Gastrocnemius medialis (tissue), 4 donors: ENCODE data around the gene RPL12. TPM values are rescaled to one million over a fixed set of nuclear protein-coding genes. Genes with fewer than 3 reads are reported as not detected.

Experiments
- ATAC-seq, 2 donors: fragments of 150-250 bp; one replicate each; pipeline ENCODE4 v1.9.1; 2016
- DNase-seq, 2 donors: peaks; one replicate each; pipeline ENCODE4 v3.0.0-alpha.2; 2019
- H3K27ac ChIP-seq, 4 donors: fragments of 200-600 bp; sonication (generic); 1 replicate in 1 of 4; 2 replicates in 3 of 4; pipeline ENCODE4 v1.5.1; 2016 to 2018; ENCODE audit warnings: mild to moderate bottlenecking in 2 of 4, moderate library complexity in 1 of 4
- H3K27me3 ChIP-seq, 3 donors: fragments of 200-600 bp; sonication (generic) in 2 of 3; 1 replicate in 1 of 3; 2 replicates in 2 of 3; pipeline versions ENCODE4 v1.5.1 to v1.6.0; 2016 to 2019; ENCODE audit warnings: mild to moderate bottlenecking in 1 of 3, moderate library complexity in 1 of 3
- H3K36me3 ChIP-seq, 2 donors: fragments of 200-600 bp; sonication (generic) in 1 of 2; one replicate each; pipeline ENCODE4 v1.5.1; 2017 to 2018
- H3K4me1 ChIP-seq, 2 donors: fragments of 200-600 bp; sonication (generic) in 1 of 2; one replicate each; pipeline ENCODE4 v1.5.1; 2016 to 2017; ENCODE audit warnings: mild to moderate bottlenecking in 2 of 2
- H3K4me3 ChIP-seq, 4 donors: fragments of 200-600 bp; sonication (generic) in 3 of 4; 1 replicate in 1 of 4; 2 replicates in 3 of 4; pipeline ENCODE4 v1.5.1; 2016 to 2019; ENCODE audit warnings: mild to moderate bottlenecking in 2 of 4
- H3K9me3 ChIP-seq, 3 donors: fragments of 200-600 bp; sonication (generic) in 2 of 3; 1 replicate in 1 of 3; 2 replicates in 2 of 3; pipeline ENCODE4 v1.5.1; 2016 to 2019
- POLR2A ChIP-seq, 2 donors: fragments of 450-650 bp; IDR thresholded peaks; one replicate each; pipeline ENCODE4 v1.6.1; 2017; ENCODE audit warnings: antibody characterized with exemption in 2 of 2, mild to moderate bottlenecking in 2 of 2, moderate library complexity in 2 of 2
- in situ Hi-C, 4 donors: fragments of 200-750 bp; cut with MboI; loops; one replicate each; pipeline versions ENCODE4 v1.15.0 to v1.8.0; 2017; ENCODE audit warnings: low sequenced_read_pairs in 4 of 4
- intact Hi-C: fragments of 100-400 bp; cut with DNase I; formaldehyde crosslinking; loops from one replicate; pipeline ENCODE4 v1.15.1; 2023; ENCODE audit warnings: low total_unique reads
- total RNA-seq, 4 donors: library from RNA; depleted of rRNA; stranded (reverse); fragments of >200 nt; gene quantifications; one replicate each; pipeline versions ENCODE4 v1.1.0 to v1.2.3, GENCODE V29; 2016
- TF ChIP-seq, protein P1 (sequence below), 5 experiments: fragments of 450-650 bp in 3 of 5; fragments of 200-600 bp in 2 of 5; sonication (generic) in 2 of 5; IDR thresholded peaks in 4 of 5; conservative IDR thresholded peaks in 1 of 5; 1 replicate in 4 of 5; 2 replicates in 1 of 5; pipeline ENCODE4 v1.5.1; 2016 to 2019; ENCODE audit warnings: antibody characterized with exemption in 5 of 5, mild to moderate bottlenecking in 3 of 5, moderate library complexity in 3 of 5

RPL12 gene
- total RNA-seq, 4 donors from 2014 or later: 1,654 to 2,251 (median 1,749) TPM

DNA sequence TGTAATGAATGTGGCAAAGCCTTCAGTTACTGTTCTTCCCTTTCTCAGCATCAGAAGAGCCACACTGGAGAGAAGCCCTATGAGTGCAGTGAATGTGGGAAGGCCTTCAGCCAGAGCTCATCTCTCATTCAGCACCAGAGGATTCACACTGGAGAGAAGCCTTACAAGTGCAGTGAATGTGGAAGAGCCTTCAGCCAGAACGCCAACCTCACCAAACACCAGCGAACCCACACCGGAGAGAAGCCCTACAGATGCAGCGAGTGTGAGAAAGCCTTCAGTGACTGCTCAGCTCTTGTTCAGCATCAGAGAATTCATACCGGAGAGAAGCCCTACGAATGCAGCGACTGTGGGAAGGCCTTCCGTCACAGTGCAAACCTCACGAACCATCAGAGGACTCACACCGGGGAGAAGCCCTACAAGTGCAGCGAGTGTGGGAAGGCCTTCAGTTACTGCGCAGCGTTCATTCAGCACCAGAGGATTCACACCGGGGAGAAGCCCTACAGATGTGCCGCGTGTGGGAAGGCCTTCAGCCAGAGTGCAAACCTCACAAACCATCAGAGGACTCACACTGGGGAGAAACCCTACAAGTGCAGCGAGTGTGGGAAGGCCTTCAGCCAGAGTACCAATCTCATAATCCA, 6.8 kb downstream of the RPL12 start:
- Histone ChIP-seq H3K9me3 (no peaks in the 10 kb centered on the region), H3K4me3 (no peak overlapping the region), H3K36me3 (peaks cover under 1 to 88% of the 10 kb centered on the region in 2 donors), H3K27ac (peak overlapping the region in 2 of 4 donors; percentile 64 to 65), H3K4me1 (peaks cover 5 to 10% of the 10 kb centered on the region in 2 donors), H3K27me3 (no peaks in the 10 kb centered on the region)
- ATAC-seq: no peak
- no peak for TF ChIP-seq POLR2A (IDR thresholded peaks at IDR 0.05)
- in situ Hi-C loops: no loop called here
- DNase-seq: no peak
- intact Hi-C loops: no loop called here

DNA sequence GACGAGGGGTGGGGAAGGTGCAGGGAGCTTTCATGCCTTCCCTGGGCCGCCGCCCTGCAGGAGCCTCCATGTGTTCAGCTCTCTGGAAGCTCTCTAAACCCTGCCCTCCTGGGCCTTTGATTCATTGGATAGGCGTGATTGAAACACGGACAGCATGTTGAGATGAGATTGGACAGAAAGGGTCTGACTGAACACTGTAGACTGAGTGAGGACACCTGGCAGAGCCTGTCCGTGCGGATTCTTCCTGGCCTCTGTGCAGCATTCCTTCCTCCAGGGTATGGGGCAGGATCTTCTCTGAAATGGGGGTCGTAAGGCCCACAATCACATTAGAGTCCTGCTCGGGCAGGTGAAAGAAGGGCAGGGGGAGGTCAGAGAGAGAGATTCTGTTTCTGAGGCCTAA, 12.8 kb downstream of the RPL12 start:
- TF ChIP-seq, protein P1, sequence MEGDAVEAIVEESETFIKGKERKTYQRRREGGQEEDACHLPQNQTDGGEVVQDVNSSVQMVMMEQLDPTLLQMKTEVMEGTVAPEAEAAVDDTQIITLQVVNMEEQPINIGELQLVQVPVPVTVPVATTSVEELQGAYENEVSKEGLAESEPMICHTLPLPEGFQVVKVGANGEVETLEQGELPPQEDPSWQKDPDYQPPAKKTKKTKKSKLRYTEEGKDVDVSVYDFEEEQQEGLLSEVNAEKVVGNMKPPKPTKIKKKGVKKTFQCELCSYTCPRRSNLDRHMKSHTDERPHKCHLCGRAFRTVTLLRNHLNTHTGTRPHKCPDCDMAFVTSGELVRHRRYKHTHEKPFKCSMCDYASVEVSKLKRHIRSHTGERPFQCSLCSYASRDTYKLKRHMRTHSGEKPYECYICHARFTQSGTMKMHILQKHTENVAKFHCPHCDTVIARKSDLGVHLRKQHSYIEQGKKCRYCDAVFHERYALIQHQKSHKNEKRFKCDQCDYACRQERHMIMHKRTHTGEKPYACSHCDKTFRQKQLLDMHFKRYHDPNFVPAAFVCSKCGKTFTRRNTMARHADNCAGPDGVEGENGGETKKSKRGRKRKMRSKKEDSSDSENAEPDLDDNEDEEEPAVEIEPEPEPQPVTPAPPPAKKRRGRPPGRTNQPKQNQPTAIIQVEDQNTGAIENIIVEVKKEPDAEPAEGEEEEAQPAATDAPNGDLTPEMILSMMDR (IDR thresholded peaks at IDR 0.05 in 4 of 5, conservative IDR thresholded peaks at IDR 0.05 in 1 of 5): no peak
- no peak for TF ChIP-seq POLR2A (IDR thresholded peaks at IDR 0.05)
- H3K4me3 ChIP-seq: no peak overlapping the region

DNA sequence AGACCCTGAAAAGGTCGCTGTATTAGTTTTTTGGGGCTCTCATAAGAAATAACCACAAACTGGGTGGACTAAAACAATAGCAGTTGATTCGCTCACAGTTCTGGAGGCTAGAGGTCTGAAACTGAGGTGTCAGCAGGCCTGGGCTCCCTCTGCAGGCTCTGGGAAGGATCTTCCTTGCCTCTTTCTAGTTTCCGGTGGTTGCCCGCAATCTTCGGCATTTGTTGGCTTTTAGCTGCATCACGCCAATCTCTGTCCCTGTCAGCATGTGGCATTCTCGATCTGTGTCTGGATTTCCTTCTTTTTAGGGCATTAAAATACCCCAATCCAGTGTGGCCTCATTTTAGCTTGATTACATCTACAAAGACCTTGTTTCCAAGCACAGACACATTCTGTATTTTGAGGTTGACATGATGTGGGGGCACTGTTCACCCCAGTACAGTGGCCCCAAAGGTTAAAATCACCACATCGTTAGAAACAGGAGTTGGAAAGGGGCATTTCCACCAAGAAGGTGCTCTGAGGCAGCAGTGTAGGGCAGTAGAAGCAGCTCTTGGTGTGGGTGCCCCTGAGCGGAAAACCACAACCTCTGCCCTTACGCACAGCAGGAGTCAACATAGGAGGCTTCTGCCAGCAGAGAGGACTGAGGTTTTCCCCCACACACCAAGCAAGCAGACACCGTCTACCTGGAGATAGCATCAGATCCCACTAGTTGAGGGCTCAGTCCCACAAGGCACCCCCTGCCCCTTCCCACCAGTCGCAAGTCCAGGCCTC, 13.5 kb downstream of the RPL12 start:
- no peak overlapping the region for H3K4me3 ChIP-seq
- in situ Hi-C loops: no loop called here
- H3K27me3 ChIP-seq: no peaks in the 10 kb centered on the region
- no peak overlapping the region for H3K27ac ChIP-seq
- no peaks in the 10 kb centered on the region for H3K4me1 ChIP-seq
- no peak for TF ChIP-seq POLR2A (IDR thresholded peaks at IDR 0.05)
- TF ChIP-seq, protein P1 (IDR thresholded peaks at IDR 0.05 in 4 of 5, conservative IDR thresholded peaks at IDR 0.05 in 1 of 5): no peak
- ATAC-seq: no peak
- no peak for DNase-seq
- intact Hi-C loops: no loop called here
- no peaks in the 10 kb centered on the region for H3K9me3 ChIP-seq
- H3K36me3 ChIP-seq: peaks cover 2 to 93% of the 10 kb centered on the region in 2 donors

More for the DNA sequence above, 12.8 kb downstream of the RPL12 start:
- Histone ChIP-seq H3K4me1 (no peaks in the 10 kb centered on the region), H3K9me3 (no peaks in the 10 kb centered on the region), H3K36me3 (peaks cover 2 to 93% of the 10 kb centered on the region in 2 donors), H3K27me3 (no peaks in the 10 kb centered on the region), H3K27ac (no peak overlapping the region)
- ATAC-seq (no peak), DNase-seq (no peak)
- intact Hi-C loops: no loop called here
- in situ Hi-C loops: no loop called here

DNA sequence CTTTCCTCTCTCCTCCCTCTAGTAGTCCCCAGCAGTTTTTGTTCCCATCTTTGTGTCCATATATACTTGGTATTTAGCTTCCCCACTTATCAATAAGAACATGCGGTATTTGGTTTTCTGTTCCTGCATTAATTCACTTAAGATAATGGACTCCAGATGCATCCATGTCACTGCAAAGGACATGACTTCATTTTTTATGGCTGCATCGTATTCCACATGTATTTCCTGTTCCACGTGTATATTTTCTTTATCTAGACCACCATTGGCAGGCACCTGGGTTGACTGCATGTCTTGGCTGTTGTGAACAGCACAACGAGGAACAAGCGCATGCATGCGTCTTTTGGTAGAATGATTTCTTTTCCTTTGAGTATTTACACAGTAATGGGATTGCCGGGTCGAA, 20.8 kb downstream of the RPL12 start:
- H3K9me3 ChIP-seq: no peaks in the 10 kb centered on the region
- H3K4me1 ChIP-seq: peaks cover 16 to 17% of the 10 kb centered on the region in 2 donors
- H3K36me3 ChIP-seq: peaks cover 0 to 54% of the 10 kb centered on the region in 2 donors
- TF ChIP-seq POLR2A (IDR thresholded peaks at IDR 0.05): no peak
- TF ChIP-seq, protein P1 (IDR thresholded peaks at IDR 0.05 in 4 of 5, conservative IDR thresholded peaks at IDR 0.05 in 1 of 5): no peak
- ATAC-seq (no peak), DNase-seq (no peak)
- H3K27me3 ChIP-seq: no peaks in the 10 kb centered on the region
- H3K4me3 ChIP-seq: no peak overlapping the region
- H3K27ac ChIP-seq: no peak overlapping the region
- in situ Hi-C loops: no loop called here
- intact Hi-C loops: no loop called here

DNA sequence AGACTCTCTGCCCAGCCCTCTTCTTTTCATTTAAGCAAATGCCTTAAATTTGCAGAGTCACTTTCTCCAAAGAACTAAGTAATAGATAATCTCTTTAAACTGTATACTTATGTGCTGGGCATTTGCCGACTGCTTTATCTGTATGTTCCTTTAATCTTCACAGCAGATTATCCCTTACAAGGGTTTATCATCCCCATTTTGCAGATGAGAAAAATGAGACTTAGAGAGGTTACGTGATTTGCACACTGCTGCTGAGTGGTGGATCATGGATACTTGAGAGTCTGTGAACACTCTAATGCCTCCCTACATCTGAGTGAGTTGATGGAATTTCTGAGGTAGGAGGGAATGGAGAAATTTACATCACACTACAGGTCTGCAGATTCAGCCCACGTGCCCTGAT, 22.9 kb downstream of the RPL12 start:
- Histone ChIP-seq H3K4me1 (peaks cover 21 to 23% of the 10 kb centered on the region in 2 donors), H3K9me3 (no peaks in the 10 kb centered on the region), H3K27me3 (no peaks in the 10 kb centered on the region), H3K27ac (peak overlapping the region in 1 of 4 donors; percentile 96), H3K36me3 (peaks cover 0 to 33% of the 10 kb centered on the region in 2 donors), H3K4me3 (no peak overlapping the region)
- TF ChIP-seq, protein P1 (IDR thresholded peaks at IDR 0.05 in 4 of 5, conservative IDR thresholded peaks at IDR 0.05 in 1 of 5): no peak
- TF ChIP-seq POLR2A (IDR thresholded peaks at IDR 0.05): no peak
- in situ Hi-C loops (no loop called here), intact Hi-C loops (no loop called here)
- DNase-seq (no peak), ATAC-seq (no peak)
